GM23338 (cell line): ENCODE measurements around the gene MMP28. TPM values are rescaled to one million over a fixed set of nuclear protein-coding genes. Genes with fewer than 3 reads are reported as not detected.

Experiments
- CREB1 ChIP-seq: fragments of 250-450 bp; sonication (Bioruptor Pico); IDR thresholded peaks from 2 replicates; pipeline ENCODE4 v1.5.0; 2020; ENCODE audit warnings: low read depth, mild to moderate bottlenecking, moderate library complexity
- EZH2phosphoT487 ChIP-seq: fragments of 200-600 bp; sonication (generic); IDR thresholded peaks from one replicate; pipeline ENCODE4 v1.8.1; 2018; ENCODE audit warnings: antibody characterized with exemption; ENCODE audit not compliant: unreplicated experiment
- POLR2AphosphoS5 ChIP-seq: IDR thresholded peaks from 2 replicates; pipeline ENCODE4 v1.6.1; 2016; ENCODE audit warnings: antibody characterized with exemption, low read depth
- STAT1 ChIP-seq: IDR thresholded peaks from one replicate; pipeline ENCODE4 v1.6.1; 2016; ENCODE audit warnings: antibody characterized with exemption; ENCODE audit not compliant: unreplicated experiment
- polyA plus RNA-seq: library from polyadenylated mRNA; unstranded; fragments of >200 nt; fragmentation: Nextera tagmentation; extraction: Ambion mirVana; gene quantifications from 2 replicates; pipeline ENCODE4 v1.2.1, GENCODE V29; 2016
- total RNA-seq: library from RNA; depleted of rRNA; stranded (reverse); fragments of >200 nt; shearing (Covaris generic); gene quantifications from 2 replicates; pipeline ENCODE4 v1.2.3, GENCODE V29; 2014
- TF ChIP-seq, protein P1 (sequence below): fragments of 250-450 bp; sonication (Bioruptor Pico); IDR thresholded peaks from 2 replicates; pipeline ENCODE4 v1.5.0; 2020; ENCODE audit warnings: mild to moderate bottlenecking, moderate library complexity
- TF ChIP-seq, protein P2 (sequence below), 2 experiments: fragments of 200-600 bp in 1 of 2; sonication (generic) in 1 of 2; conservative IDR thresholded peaks; 2 replicates each; pipeline versions ENCODE4 v1.5.1 to v1.6.1; 2016 to 2017; ENCODE audit warnings: antibody characterized with exemption in 2 of 2, low read depth in 2 of 2, mild to moderate bottlenecking in 2 of 2, moderate library complexity in 1 of 2
- TF ChIP-seq, protein P3 (sequence below): IDR thresholded peaks from one replicate; pipeline ENCODE4 v1.6.1; 2018; ENCODE audit warnings: antibody characterized with exemption; ENCODE audit not compliant: unreplicated experiment

The MMP28 gene
- total and polyA plus RNA-seq, 2 experiments from 2014 or later: not detected

DNA sequence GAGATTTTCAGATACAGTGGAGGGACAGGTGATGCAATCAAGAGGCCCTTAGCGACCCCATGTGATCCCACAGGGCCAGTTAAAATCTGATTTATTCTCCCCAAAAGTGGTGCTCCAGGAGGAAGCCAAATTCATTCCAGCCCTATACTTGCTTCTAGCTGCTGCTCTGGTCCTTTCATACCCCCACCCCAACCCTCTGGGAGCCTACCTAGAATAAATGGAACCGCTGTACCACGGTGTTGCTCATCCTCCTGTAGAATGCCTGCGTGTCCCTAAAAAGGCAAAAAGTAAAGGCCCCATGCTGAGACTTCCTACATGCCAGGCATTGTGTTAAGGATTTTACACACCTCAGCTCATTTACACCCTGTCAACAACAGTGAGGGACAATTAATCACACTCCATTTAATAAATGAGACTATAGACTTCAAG, 66.0 kb downstream of the MMP28 start (continued):
- TF ChIP-seq, protein P1, sequence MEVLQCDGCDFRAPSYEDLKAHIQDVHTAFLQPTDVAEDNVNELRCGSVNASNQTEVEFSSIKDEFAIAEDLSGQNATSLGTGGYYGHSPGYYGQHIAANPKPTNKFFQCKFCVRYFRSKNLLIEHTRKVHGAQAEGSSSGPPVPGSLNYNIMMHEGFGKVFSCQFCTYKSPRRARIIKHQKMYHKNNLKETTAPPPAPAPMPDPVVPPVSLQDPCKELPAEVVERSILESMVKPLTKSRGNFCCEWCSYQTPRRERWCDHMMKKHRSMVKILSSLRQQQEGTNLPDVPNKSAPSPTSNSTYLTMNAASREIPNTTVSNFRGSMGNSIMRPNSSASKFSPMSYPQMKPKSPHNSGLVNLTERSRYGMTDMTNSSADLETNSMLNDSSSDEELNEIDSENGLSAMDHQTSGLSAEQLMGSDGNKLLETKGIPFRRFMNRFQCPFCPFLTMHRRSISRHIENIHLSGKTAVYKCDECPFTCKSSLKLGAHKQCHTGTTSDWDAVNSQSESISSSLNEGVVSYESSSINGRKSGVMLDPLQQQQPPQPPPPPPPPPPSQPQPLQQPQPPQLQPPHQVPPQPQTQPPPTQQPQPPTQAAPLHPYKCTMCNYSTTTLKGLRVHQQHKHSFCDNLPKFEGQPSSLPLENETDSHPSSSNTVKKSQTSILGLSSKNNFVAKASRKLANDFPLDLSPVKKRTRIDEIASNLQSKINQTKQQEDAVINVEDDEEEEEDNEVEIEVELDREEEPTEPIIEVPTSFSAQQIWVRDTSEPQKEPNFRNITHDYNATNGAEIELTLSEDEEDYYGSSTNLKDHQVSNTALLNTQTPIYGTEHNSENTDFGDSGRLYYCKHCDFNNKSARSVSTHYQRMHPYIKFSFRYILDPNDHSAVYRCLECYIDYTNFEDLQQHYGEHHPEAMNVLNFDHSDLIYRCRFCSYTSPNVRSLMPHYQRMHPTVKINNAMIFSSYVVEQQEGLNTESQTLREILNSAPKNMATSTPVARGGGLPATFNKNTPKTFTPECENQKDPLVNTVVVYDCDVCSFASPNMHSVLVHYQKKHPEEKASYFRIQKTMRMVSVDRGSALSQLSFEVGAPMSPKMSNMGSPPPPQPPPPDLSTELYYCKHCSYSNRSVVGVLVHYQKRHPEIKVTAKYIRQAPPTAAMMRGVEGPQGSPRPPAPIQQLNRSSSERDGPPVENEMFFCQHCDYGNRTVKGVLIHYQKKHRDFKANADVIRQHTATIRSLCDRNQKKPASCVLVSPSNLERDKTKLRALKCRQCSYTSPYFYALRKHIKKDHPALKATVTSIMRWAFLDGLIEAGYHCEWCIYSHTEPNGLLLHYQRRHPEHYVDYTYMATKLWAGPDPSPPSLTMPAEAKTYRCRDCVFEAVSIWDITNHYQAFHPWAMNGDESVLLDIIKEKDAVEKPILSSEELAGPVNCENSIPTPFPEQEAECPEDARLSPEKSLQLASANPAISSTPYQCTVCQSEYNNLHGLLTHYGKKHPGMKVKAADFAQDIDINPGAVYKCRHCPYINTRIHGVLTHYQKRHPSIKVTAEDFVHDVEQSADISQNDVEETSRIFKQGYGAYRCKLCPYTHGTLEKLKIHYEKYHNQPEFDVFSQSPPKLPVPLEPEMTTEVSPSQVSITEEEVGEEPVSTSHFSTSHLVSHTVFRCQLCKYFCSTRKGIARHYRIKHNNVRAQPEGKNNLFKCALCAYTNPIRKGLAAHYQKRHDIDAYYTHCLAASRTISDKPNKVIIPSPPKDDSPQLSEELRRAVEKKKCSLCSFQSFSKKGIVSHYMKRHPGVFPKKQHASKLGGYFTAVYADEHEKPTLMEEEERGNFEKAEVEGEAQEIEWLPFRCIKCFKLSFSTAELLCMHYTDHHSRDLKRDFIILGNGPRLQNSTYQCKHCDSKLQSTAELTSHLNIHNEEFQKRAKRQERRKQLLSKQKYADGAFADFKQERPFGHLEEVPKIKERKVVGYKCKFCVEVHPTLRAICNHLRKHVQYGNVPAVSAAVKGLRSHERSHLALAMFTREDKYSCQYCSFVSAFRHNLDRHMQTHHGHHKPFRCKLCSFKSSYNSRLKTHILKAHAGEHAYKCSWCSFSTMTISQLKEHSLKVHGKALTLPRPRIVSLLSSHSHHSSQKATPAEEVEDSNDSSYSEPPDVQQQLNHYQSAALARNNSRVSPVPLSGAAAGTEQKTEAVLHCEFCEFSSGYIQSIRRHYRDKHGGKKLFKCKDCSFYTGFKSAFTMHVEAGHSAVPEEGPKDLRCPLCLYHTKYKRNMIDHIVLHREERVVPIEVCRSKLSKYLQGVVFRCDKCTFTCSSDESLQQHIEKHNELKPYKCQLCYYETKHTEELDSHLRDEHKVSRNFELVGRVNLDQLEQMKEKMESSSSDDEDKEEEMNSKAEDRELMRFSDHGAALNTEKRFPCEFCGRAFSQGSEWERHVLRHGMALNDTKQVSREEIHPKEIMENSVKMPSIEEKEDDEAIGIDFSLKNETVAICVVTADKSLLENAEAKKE (CRISPR knock-in tag): no peak
- TF ChIP-seq CREB1 (CRISPR knock-in tag) (no peak), STAT1 (no peak), POLR2AphosphoS5 (no peak), EZH2phosphoT487 (no peak)
- TF ChIP-seq, protein P2, sequence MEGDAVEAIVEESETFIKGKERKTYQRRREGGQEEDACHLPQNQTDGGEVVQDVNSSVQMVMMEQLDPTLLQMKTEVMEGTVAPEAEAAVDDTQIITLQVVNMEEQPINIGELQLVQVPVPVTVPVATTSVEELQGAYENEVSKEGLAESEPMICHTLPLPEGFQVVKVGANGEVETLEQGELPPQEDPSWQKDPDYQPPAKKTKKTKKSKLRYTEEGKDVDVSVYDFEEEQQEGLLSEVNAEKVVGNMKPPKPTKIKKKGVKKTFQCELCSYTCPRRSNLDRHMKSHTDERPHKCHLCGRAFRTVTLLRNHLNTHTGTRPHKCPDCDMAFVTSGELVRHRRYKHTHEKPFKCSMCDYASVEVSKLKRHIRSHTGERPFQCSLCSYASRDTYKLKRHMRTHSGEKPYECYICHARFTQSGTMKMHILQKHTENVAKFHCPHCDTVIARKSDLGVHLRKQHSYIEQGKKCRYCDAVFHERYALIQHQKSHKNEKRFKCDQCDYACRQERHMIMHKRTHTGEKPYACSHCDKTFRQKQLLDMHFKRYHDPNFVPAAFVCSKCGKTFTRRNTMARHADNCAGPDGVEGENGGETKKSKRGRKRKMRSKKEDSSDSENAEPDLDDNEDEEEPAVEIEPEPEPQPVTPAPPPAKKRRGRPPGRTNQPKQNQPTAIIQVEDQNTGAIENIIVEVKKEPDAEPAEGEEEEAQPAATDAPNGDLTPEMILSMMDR (conservative IDR thresholded peaks at IDR 0.05; ENCODE audit: low read depth in 2 of 2): no peak
- TF ChIP-seq, protein P3, sequence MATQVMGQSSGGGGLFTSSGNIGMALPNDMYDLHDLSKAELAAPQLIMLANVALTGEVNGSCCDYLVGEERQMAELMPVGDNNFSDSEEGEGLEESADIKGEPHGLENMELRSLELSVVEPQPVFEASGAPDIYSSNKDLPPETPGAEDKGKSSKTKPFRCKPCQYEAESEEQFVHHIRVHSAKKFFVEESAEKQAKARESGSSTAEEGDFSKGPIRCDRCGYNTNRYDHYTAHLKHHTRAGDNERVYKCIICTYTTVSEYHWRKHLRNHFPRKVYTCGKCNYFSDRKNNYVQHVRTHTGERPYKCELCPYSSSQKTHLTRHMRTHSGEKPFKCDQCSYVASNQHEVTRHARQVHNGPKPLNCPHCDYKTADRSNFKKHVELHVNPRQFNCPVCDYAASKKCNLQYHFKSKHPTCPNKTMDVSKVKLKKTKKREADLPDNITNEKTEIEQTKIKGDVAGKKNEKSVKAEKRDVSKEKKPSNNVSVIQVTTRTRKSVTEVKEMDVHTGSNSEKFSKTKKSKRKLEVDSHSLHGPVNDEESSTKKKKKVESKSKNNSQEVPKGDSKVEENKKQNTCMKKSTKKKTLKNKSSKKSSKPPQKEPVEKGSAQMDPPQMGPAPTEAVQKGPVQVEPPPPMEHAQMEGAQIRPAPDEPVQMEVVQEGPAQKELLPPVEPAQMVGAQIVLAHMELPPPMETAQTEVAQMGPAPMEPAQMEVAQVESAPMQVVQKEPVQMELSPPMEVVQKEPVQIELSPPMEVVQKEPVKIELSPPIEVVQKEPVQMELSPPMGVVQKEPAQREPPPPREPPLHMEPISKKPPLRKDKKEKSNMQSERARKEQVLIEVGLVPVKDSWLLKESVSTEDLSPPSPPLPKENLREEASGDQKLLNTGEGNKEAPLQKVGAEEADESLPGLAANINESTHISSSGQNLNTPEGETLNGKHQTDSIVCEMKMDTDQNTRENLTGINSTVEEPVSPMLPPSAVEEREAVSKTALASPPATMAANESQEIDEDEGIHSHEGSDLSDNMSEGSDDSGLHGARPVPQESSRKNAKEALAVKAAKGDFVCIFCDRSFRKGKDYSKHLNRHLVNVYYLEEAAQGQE: no peak
